Stimulated activated CD8-positive, alpha-beta memory T cell treated with anti-CD3 and anti-CD28 coated beads, Interleukin-7, amount 100 ng/mL, for 24 hours (primary cell): ENCODE measurements around the gene ST6GAL2.

Experiments
- DNase-seq: peaks from one replicate; pipeline ENCODE4 v3.0.0-alpha.2; 2020; ENCODE audit warnings: low read depth

Gene ST6GAL2

DNA sequence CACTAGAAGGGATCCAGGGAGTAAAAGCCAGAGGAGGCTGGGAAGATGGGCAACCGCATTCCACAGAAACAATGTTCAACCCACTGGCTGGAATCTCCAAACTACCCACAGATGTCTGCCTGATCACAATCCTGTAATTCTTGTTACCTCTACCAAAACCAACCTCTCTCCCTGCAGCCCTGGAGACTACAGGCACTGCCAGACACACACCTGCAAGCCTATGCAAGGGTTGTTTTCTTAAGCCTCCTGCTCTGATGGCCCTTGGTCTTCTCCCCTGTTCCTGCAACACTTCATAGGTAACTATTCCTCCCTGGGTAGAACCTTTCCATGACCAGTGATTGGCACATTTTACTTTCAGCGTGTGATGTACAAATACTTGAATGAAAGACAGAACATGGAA lies 21.9 kb downstream of the ST6GAL2 start:
- DNase-seq = no peak

GRCh38 chr2:106863387-106863786 lies 22.6 kb downstream of the ST6GAL2 start:
- DNase-seq = no peak

DNA sequence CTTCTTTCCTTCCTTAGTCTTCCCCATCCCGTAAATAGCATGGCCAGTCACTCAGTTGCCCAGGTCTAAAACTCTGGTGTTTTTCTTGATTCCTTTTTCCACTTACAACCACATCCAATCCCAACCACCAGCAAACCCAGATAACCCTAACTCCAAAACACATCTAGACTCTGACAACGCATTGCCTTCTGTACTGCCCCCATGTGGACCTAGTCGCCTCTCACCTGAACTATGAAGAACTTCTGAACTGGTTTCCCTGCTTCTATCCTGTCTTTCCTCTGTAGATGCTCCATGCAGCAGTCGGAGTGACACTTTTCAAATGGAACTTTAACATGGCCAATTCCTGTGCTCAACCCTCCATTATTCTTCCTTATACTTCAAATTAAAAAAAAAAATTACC lies 26.5 kb downstream of the ST6GAL2 start:
- DNase-seq = no peak

GRCh38 chr2:106858810-106859209 lies 27.2 kb downstream of the ST6GAL2 start:
- no peak for DNase-seq

GRCh38 chr2:106857882-106858478 lies 28.0 kb downstream of the ST6GAL2 start:
- no peak for DNase-seq

DNA sequence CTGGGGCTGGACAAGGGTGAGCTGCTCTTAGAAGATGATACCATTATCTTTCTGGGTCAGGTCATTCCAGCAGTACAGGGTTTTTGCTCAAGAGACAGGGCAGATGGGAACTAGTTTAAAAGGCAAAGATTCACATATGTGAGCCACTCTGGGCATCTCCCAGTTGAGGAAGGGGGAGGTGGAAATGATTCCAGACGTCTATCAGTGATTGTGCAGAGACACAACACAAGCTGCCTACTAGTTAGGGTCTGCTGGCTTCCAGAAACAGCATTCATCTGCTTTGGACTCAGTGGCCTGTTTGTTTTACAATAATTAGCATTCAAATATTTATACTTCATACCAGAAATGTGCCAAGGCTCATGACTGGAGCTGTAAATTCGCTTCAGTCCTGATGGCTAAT lies 32.3 kb downstream of the ST6GAL2 start:
- DNase-seq = no peak

DNA sequence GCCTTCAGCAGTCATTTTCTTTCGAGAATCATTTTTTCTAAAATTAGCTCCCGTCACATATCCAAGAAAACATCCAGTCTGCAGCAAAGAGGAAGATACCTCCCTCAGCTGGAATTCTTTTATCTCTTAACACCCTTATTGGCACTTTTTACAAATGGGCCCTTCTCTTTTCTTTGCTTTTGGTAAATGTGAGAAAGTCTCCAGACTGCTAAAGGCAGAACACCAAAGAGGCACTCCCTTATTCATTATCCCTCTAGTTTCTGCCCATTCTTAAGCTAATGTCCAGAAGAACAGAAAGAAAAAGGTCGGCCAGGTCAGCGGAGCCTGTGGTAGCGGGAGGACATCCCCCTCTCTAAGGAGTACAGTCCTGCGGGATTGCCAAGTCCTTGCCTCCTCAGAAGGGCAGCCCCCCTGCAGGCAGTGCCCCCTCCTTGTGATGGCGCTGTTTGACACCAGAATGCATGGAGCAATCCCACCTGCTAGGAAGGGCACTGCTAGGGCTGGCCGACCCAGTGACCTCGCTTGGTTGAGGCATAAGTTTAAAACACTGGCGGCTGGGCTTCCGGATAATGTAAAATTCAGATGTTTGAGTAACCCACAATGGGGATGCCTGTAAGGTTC lies 34.0 kb downstream of the ST6GAL2 start:
- DNase-seq = no peak

GRCh38 chr2:106851087-106851874 lies 34.7 kb downstream of the ST6GAL2 start:
- no peak for DNase-seq

DNA sequence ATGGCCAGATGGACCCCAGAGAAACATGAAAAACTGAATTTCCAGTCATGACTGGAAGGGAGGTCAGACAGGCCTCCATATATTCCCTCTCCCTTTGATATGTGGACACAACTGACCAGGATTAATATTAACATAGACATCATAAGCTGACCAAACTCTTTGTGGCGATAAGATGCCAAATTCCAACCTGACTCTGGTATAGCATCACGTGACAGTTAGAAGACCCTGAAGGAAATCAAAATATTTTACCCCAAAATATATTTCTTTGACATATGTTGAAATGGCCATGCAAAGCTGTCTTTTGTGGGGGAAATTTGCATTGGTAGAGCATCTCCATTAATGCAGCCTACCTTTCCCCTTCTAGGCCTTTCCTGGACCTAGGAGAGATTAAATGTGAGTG lies 36.7 kb downstream of the ST6GAL2 start:
- no peak for DNase-seq

- DNase-seq = no peak
Measured at GRCh38 chr2:106847366-106847765, 38.6 kb downstream of the ST6GAL2 start.

DNA sequence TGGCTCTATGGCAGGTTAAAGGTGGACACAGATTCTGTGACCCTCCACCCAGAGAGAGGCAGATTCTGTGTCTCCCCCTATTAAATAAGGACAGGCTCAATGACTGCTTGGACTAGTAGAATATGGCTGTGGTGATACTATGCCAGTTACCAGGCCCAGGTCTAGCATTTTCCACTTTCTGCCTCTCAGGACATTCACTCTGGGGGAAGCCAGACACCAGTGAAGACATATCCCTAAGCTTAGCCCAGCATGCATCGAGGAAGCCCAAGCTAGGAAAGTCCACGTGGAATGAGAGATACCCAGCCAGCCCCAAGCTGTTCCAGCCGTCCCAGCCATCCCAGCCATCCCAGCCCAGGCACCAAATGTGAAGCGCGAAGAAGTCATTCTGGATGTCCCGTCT lies 40.3 kb downstream of the ST6GAL2 start:
- no peak for DNase-seq

GRCh38 chr2:106843910-106844250 lies 42.1 kb downstream of the ST6GAL2 start:
- DNase-seq = no peak

GRCh38 chr2:106843001-106843909 lies 42.7 kb downstream of the ST6GAL2 start:
- no peak for DNase-seq

DNA sequence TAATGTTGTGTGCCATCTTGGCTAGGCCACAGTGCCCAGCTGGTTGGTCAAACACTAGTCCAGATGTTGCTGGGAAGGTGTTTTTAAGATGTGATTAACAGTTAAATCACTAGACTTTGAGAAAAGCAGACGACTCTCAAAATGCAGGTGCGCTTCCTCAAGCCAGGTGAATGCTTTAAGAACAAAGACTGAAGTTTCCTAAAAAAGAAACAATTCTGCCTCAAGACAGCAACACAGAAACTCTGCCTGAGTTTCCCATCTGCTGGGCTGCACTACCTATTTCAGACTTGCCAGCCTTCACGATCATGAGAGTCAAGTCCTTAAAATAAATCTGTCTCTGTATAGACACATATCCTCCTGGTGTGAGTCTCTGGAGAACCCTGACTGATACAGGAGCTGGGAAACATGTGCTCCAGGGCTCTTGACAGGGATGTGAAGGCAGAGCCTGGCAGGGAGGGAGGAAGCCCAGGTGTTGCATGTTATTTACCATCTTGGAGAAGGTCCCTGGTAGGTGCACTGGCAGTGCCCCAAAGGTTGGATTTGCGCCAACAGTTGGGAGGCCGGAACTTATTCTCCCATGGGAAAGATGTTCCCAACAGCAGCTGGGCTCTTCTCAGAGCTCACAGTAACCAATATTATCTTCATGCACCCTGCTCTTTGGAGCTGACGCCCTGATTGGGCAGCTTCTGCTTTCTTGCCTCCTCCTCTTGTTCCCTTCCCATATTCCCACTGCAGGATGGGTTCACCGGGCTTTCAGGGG lies 43.9 kb downstream of the ST6GAL2 start:
- DNase-seq = no peak

DNA sequence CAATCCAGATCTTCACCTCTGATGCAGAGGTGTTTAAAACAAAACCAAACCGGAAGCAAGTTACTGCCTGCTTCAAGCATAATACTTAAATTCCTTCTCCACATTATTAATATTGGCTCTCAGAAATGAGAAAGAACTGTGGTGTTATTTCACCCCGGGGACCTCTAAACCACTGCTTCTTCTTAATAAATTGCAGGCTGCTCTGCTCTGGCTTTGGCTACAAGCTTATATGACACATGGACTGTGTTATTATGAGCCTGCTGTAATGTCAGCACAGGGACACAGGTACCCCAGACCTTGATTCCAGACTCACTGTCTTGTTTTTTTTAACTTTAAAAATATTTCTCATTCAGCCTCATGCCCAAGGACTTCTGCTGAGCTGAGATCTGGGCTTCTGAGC lies 45.1 kb downstream of the ST6GAL2 start:
- no peak for DNase-seq

DNA sequence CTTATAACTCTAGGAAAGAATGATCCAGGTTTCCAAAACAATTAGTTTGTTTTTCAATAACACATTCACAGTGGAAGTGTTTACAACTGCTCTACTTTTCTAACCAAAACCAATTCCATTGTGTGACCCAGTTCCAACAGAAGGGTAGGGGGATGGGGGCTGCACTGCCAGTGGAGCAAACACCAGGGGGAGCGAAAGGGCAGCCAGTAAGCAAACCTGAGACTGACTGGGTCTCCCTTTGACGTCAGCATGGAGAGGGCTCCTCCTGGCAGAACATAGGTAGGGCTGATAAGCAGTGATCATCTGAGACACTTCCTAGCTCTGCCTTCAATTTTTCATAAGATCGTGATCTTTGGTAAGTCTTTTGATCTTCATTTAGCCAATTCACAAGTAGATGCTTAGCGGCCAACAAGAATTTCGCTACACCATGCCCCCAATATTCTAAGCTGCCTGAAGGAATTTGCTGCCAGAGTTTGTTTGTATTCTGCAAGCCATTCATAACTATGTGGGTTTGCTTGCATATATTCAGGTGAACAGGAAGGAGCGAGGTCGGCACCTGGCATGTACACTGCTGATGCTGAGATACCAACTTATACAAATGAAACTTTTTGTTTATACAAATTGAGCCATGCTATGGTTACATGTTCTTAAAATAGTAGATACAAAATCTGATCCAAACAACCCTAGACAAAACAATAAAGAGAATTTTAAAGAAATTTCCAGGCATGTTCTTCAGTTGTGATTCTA lies 45.9 kb downstream of the ST6GAL2 start:
- DNase-seq = no peak

GRCh38 chr2:106833256-106833655 lies 52.7 kb downstream of the ST6GAL2 start:
- no peak for DNase-seq

- DNase-seq = no peak
Measured at GRCh38 chr2:106831816-106832569, 54.0 kb downstream of the ST6GAL2 start.

DNA sequence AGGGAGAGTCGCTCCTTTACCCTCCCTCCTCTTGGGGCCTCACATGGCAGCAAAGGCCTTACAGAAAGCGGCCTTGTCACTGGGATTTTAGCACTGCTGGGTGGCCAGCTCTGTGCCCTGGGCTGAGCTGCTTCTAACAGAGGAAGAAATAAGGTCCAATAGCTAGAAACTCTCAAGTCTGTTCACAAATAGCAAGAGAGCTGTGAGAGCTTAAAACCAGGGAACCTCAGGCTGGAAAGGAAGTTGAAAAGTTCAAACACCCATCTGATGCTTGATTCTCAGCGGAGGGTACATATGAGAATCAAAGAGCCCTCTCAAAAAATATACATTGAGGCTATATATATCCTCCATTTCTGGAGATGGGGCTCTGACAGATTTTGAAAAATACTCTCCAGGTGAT lies 54.7 kb downstream of the ST6GAL2 start:
- DNase-seq = no peak

DNA sequence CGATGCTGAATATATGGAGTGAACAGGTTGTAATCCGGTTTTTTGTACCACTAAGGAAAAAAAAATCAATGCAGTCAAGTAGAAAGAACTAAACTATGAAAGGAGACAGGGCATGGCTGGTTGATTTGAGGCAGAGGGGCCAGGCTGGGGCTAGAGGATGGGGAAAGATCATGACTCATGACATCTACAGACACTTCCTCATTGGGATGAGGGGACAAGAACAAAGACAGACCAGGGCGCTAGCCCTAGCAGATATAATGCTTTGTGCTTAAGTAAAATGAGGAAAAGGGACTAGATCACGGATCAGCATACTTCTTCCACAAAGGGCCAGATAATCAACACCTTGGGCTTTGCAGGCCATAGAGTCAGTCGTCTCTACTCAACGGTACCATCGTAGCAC lies 55.8 kb downstream of the ST6GAL2 start:
- no peak for DNase-seq
